GM18870 (cell line): ENCODE results near the gene PLCL1.
A peak's percentile ranks its signal among the peaks of the same experiment; 100 is the strongest.

Experiments used
- ATAC-seq: cut with Tn5 transposase; IDR thresholded peaks from one replicate; pipeline ENCODE4 v1.9.1; 2021; ENCODE audit warnings: moderate library complexity; ENCODE audit not compliant: unreplicated experiment

Gene PLCL1

GRCh38 chr2:198045227-198045626 is 240.8 kb downstream of the PLCL1 start:
- no peak for ATAC-seq

- no peak for ATAC-seq
Observed at GRCh38 chr2:198052741-198053140, 248.3 kb downstream of the PLCL1 start.

GRCh38 chr2:198053148-198053547 is 248.8 kb downstream of the PLCL1 start:
- ATAC-seq, result no peak

- ATAC-seq, result no peak
Observed at GRCh38 chr2:198053776-198054175, 249.4 kb downstream of the PLCL1 start.

GRCh38 chr2:198054299-198054698 is 249.9 kb downstream of the PLCL1 start:
- peak; percentile 74 for ATAC-seq

- ATAC-seq, result no peak
Observed at GRCh38 chr2:198055716-198056115, 251.3 kb downstream of the PLCL1 start.

- ATAC-seq, result no peak
Observed at GRCh38 chr2:198056836-198057235, 252.4 kb downstream of the PLCL1 start.

GRCh38 chr2:198059800-198060199 is 255.4 kb downstream of the PLCL1 start:
- no peak for ATAC-seq

GRCh38 chr2:198060277-198060676 is 255.9 kb downstream of the PLCL1 start:
- no peak for ATAC-seq

GRCh38 chr2:198062826-198063225 is 258.4 kb downstream of the PLCL1 start:
- no peak for ATAC-seq

GRCh38 chr2:198063242-198063641 is 258.8 kb downstream of the PLCL1 start:
- no peak for ATAC-seq

- no peak for ATAC-seq
Observed at GRCh38 chr2:198065322-198065721, 260.9 kb downstream of the PLCL1 start.

GRCh38 chr2:198066597-198066996 is 262.2 kb downstream of the PLCL1 start:
- no peak for ATAC-seq

- no peak for ATAC-seq
Observed at GRCh38 chr2:198072655-198073054, 268.3 kb downstream of the PLCL1 start.

- no peak for ATAC-seq
Observed at GRCh38 chr2:198073253-198073652, 268.9 kb downstream of the PLCL1 start.

- ATAC-seq, result no peak
Observed at GRCh38 chr2:198077477-198077876, 273.1 kb downstream of the PLCL1 start.

GRCh38 chr2:198080879-198081765 is 276.7 kb downstream of the PLCL1 start:
- no peak for ATAC-seq

GRCh38 chr2:198084156-198084555 is 279.8 kb downstream of the PLCL1 start:
- ATAC-seq, result no peak

- ATAC-seq, result no peak
Observed at GRCh38 chr2:198096002-198096401, 291.6 kb downstream of the PLCL1 start.

GRCh38 chr2:198096965-198097364 is 292.6 kb downstream of the PLCL1 start:
- no peak for ATAC-seq

- ATAC-seq, result peak; percentile 50
Observed at GRCh38 chr2:198097630-198098029, 293.2 kb downstream of the PLCL1 start.

GRCh38 chr2:198098386-198098785 is 294.0 kb downstream of the PLCL1 start:
- no peak for ATAC-seq

- no peak for ATAC-seq
Observed at GRCh38 chr2:198098918-198099317, 294.5 kb downstream of the PLCL1 start.
